SK-N-SH treated with all-trans-retinoic acid at 6 μM for 48 hours (cell line): ENCODE measurements around the gene AMBN.

Experiments
- ATAC-seq: fragments of 200-7000 bp; cut with Tn5 transposase; 3 replicates; pipeline ENCODE4 v1.9.1; 2020; ENCODE audit warnings: mild to moderate bottlenecking, moderate library complexity
- ARNTL ChIP-seq: fragments of 450-650 bp; formaldehyde crosslinking; IDR thresholded peaks from 2 replicates; pipeline ENCODE4 v1.5.0; 2020; ENCODE audit warnings: low read depth, mild to moderate bottlenecking, moderate library complexity, borderline replicate concordance
- BACH2 ChIP-seq: fragments of 250-450 bp; sonication (Bioruptor Pico); IDR thresholded peaks from 2 replicates; pipeline ENCODE4 v1.9.0; 2021; ENCODE audit warnings: mild to moderate bottlenecking, borderline replicate concordance
- CREB5 ChIP-seq: fragments of 250-450 bp; sonication (Bioruptor Pico); IDR thresholded peaks from 2 replicates; pipeline ENCODE4 v1.5.1; 2020; ENCODE audit warnings: low read depth, mild to moderate bottlenecking, moderate library complexity
- CSDC2 ChIP-seq: fragments of 250-450 bp; sonication (Bioruptor Pico); IDR thresholded peaks from 2 replicates; pipeline ENCODE4 v1.5.0; 2020; ENCODE audit warnings: mild to moderate bottlenecking, moderate library complexity
- CSRNP3 ChIP-seq: fragments of 250-450 bp; sonication (Bioruptor Pico); IDR thresholded peaks from 2 replicates; pipeline ENCODE4 v1.5.1; 2021; ENCODE audit warnings: mild to moderate bottlenecking, moderate library complexity
- ESRRG ChIP-seq: fragments of 250-450 bp; sonication (Bioruptor Pico); IDR thresholded peaks from 2 replicates; pipeline ENCODE4 v1.6.1; 2021; ENCODE audit warnings: mild to moderate bottlenecking
- GLIS3 ChIP-seq: fragments of 250-450 bp; sonication (Bioruptor Pico); IDR thresholded peaks from 2 replicates; pipeline ENCODE4 v1.5.0; 2020; ENCODE audit warnings: mild to moderate bottlenecking, moderate library complexity
- ISL1 ChIP-seq: fragments of 250-450 bp; sonication (Bioruptor Pico); IDR thresholded peaks from 2 replicates; pipeline ENCODE4 v2.1.2; 2022; ENCODE audit warnings: mild to moderate bottlenecking, moderate library complexity
- OSR1 ChIP-seq: fragments of 250-450 bp; sonication (Bioruptor Pico); IDR thresholded peaks from 2 replicates; pipeline ENCODE4 v1.8.0; 2022; ENCODE audit warnings: moderate library complexity, mild to moderate bottlenecking, inconsistent platforms
- PATZ1 ChIP-seq: fragments of 250-450 bp; sonication (Bioruptor Pico); IDR thresholded peaks from 2 replicates; pipeline ENCODE4 v1.8.0; 2020; ENCODE audit warnings: mild to moderate bottlenecking, moderate library complexity, borderline replicate concordance
- POU6F1 ChIP-seq: fragments of 250-450 bp; sonication (Bioruptor Pico); IDR thresholded peaks from 2 replicates; pipeline ENCODE4 v1.8.0; 2021; ENCODE audit warnings: low read depth, mild to moderate bottlenecking, moderate library complexity, borderline replicate concordance
- RARB ChIP-seq: fragments of 250-450 bp; sonication (Bioruptor Pico); IDR thresholded peaks from 2 replicates; pipeline ENCODE4 v1.8.0; 2021; ENCODE audit warnings: mild to moderate bottlenecking, moderate library complexity
- SNAI2 ChIP-seq: fragments of 250-450 bp; sonication (Bioruptor Pico); IDR thresholded peaks from 2 replicates; pipeline ENCODE4 v1.5.0; 2020; ENCODE audit warnings: mild to moderate bottlenecking, moderate library complexity
- TCF4 ChIP-seq: fragments of 250-450 bp; sonication (Bioruptor Pico); IDR thresholded peaks from 2 replicates; pipeline ENCODE4 v1.8.0; 2021; ENCODE audit warnings: mild to moderate bottlenecking, moderate library complexity, borderline replicate concordance
- TOX ChIP-seq: fragments of 250-450 bp; sonication (Bioruptor Pico); IDR thresholded peaks from 2 replicates; pipeline ENCODE4 v1.8.0; 2021; ENCODE audit warnings: mild to moderate bottlenecking, moderate library complexity, borderline replicate concordance
- TSHZ2 ChIP-seq: fragments of 250-450 bp; sonication (Bioruptor Pico); IDR thresholded peaks from 2 replicates; pipeline ENCODE4 v1.5.0; 2020; ENCODE audit warnings: mild to moderate bottlenecking, moderate library complexity
- ZFP3 ChIP-seq: fragments of 250-450 bp; sonication (Bioruptor Pico); IDR thresholded peaks from 2 replicates; pipeline ENCODE4 v1.5.0; 2020; ENCODE audit warnings: mild to moderate bottlenecking, moderate library complexity
- ZFP30 ChIP-seq: fragments of 450-650 bp; formaldehyde crosslinking; IDR thresholded peaks from 2 replicates; pipeline ENCODE4 v1.5.0; 2022; ENCODE audit warnings: mild to moderate bottlenecking, moderate library complexity
- ZNF565 ChIP-seq: fragments of 450-650 bp; formaldehyde crosslinking; conservative IDR thresholded peaks from 2 replicates; pipeline ENCODE4 v1.5.0; 2020; ENCODE audit warnings: low read depth, mild to moderate bottlenecking, moderate library complexity
- ZNF70 ChIP-seq: fragments of 450-650 bp; formaldehyde crosslinking; IDR thresholded peaks from 2 replicates; pipeline ENCODE4 v1.5.0; 2020; ENCODE audit warnings: mild to moderate bottlenecking, moderate library complexity
- ZNF8 ChIP-seq: fragments of 450-650 bp; formaldehyde crosslinking; IDR thresholded peaks from 2 replicates; pipeline ENCODE4 v1.5.0; 2020; ENCODE audit warnings: mild to moderate bottlenecking, moderate library complexity

Gene AMBN

GRCh38 chr4:70607334-70607853 is 15.3 kb downstream of the AMBN start:
- no peak for TF ChIP-seq SNAI2 (CRISPR knock-in tag)
- TF ChIP-seq ISL1 (CRISPR knock-in tag) = no peak
- no peak for TF ChIP-seq ZFP3 (CRISPR knock-in tag)
- no peak for TF ChIP-seq PATZ1
- TF ChIP-seq CSDC2 (CRISPR knock-in tag) = no peak
- no peak for TF ChIP-seq GLIS3
- TF ChIP-seq RARB (CRISPR knock-in tag) = no peak
- TF ChIP-seq ZNF565 (CRISPR knock-in tag) = no peak
- no peak for TF ChIP-seq ZNF70 (CRISPR knock-in tag)
- no peak for TF ChIP-seq ESRRG (CRISPR knock-in tag)
- no peak for TF ChIP-seq TOX (CRISPR knock-in tag)
- TF ChIP-seq ARNTL (CRISPR knock-in tag) = no peak
- TF ChIP-seq OSR1 (CRISPR knock-in tag) = no peak
- no peak for TF ChIP-seq ZNF8
- no peak for TF ChIP-seq CREB5
- no peak for ATAC-seq

- ATAC-seq = no peak
- TF ChIP-seq CSDC2 (CRISPR knock-in tag) = no peak
- no peak for TF ChIP-seq SNAI2 (CRISPR knock-in tag)
- TF ChIP-seq POU6F1 = no peak
- no peak for TF ChIP-seq ZFP30 (CRISPR knock-in tag)
- TF ChIP-seq ZNF8 = no peak
- TF ChIP-seq OSR1 (CRISPR knock-in tag) = no peak
- TF ChIP-seq TOX (CRISPR knock-in tag) = no peak
- no peak for TF ChIP-seq CREB5
- no peak for TF ChIP-seq ZFP3 (CRISPR knock-in tag)
- no peak for TF ChIP-seq BACH2 (CRISPR knock-in tag)
These were observed 16.3 kb downstream of the AMBN start for GRCh38 chr4:70608324-70608723.

GRCh38 chr4:70613306-70614183 is 21.5 kb downstream of the AMBN start:
- no peak for TF ChIP-seq TCF4 (CRISPR knock-in tag)
- TF ChIP-seq ZFP30 (CRISPR knock-in tag) = no peak
- TF ChIP-seq CSRNP3 (CRISPR knock-in tag) = no peak
- TF ChIP-seq SNAI2 (CRISPR knock-in tag) = no peak
- TF ChIP-seq RARB (CRISPR knock-in tag) = no peak
- no peak for TF ChIP-seq CREB5
- TF ChIP-seq ARNTL (CRISPR knock-in tag) = no peak
- no peak for TF ChIP-seq ZNF8
- no peak for TF ChIP-seq ZFP3 (CRISPR knock-in tag)
- no peak for TF ChIP-seq TOX (CRISPR knock-in tag)
- TF ChIP-seq ISL1 (CRISPR knock-in tag) = no peak
- no peak for TF ChIP-seq TSHZ2 (CRISPR knock-in tag)
- no peak for ATAC-seq
